Motor neuron (in vitro differentiated cells): Measurements from ENCODE around the gene KCNJ4. TPM values are rescaled to one million over a fixed set of nuclear protein-coding genes. Genes with fewer than 3 reads are reported as not detected.
"Not testable (repeated sequence)": the region's sequence is repeated elsewhere in the genome, so short reads cannot be mapped to it uniquely, and the experiment has no call there.

Source experiments
- ATAC-seq, 8 experiments: fragments of 200-7000 bp; cut with Tn5 transposase; replicated peaks in 6 of 8; 2 replicates each; pipeline ENCODE4 v1.8.0; 2021; ENCODE audit warnings: mild to moderate bottlenecking in 8 of 8, moderate library complexity in 8 of 8
- H3K27ac ChIP-seq, 2 donors: fragments of 250-450 bp; sonication (Bioruptor Pico); 2 replicates each; pipeline ENCODE4 v1.9.0; 2021; ENCODE audit warnings: antibody characterized with exemption in 2 of 2, mild to moderate bottlenecking in 2 of 2, moderate library complexity in 1 of 2
- H3K4me1 ChIP-seq, 2 donors: fragments of 250-450 bp; sonication (Bioruptor Pico); replicated peaks in 1 of 2; 2 replicates each; pipeline ENCODE4 v1.6.1; 2021; ENCODE audit warnings: antibody characterized with exemption in 2 of 2, mild to moderate bottlenecking in 2 of 2, moderate library complexity in 1 of 2
- H3K4me3 ChIP-seq, 5 donors: fragments of 250-450 bp; sonication (Bioruptor Pico); 2 replicates each; pipeline ENCODE4 v1.9.0; 2021; ENCODE audit warnings: antibody characterized with exemption in 5 of 5, mild to moderate bottlenecking in 5 of 5, moderate library complexity in 4 of 5
- WGBS, 10 experiments: fragments of 450-650 bp; shearing (Covaris generic); methylation state at CpG; one replicate each; pipeline ENCODE4 v1.0.0; 2022; 5-methylcytosine and 5-hydroxymethylcytosine counted together
- in situ Hi-C, 9 experiments: fragments of 400-800 bp; cut with MboI; loops; one replicate each; pipeline ENCODE4 v1.15.0; 2021; ENCODE audit warnings: low sequenced_read_pairs in 9 of 9, low pct_unique_long_range_greater_than_20kb in 2 of 9; ENCODE audit not compliant: unreplicated experiment in 9 of 9
- total RNA-seq, 8 experiments: library from RNA; unstranded; fragments of 300-600 nt; gene quantifications; 2 replicates each; pipeline versions ENCODE4 v1.2.3 to v1.2.4, GENCODE V29; 2022

KCNJ4 gene
- total RNA-seq, 8 experiments from 2014 or later = 0.20 to 6.0 (median 3.3) TPM; not detected in 1

DNA sequence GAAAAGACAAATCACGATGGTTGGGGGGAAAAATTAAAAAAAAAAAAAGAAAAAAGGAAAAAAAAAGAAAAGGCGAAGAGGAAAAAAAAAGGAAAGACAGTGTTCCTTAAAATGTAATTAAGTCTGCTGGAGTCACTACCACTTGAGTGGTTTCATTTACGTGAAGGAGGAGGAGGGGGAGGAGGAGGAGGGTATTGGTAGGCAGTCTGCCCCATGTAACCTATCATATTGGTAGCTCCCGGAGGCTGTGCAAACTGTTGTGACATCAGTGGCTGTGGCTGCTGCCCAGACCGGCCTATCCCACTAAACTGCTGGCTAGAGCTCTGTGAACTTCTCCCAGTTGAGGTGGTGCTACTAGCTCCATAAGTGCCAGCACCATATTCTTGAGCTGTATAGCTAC is 30.8 kb upstream of the KCNJ4 start:
- Histone ChIP-seq H3K4me1 (no peaks in the 10 kb centered on the region), H3K27ac (no peak overlapping the region), H3K4me3 (no peak overlapping the region)
- WGBS, 10 experiments = 57 to 100% (median 84%) methylated on average over 1 to 3 of the region's 5 CpGs; no CpG with 5 or more reads in 2 of the 10 experiments
- peak in 6 of 8 experiments; percentile 12 to 52 (median 38) for ATAC-seq
- in situ Hi-C loops = no loop called here

- Histone ChIP-seq H3K27ac (no peak overlapping the region), H3K4me1 (no peaks in the 10 kb centered on the region), H3K4me3 (no peak overlapping the region)
- 13 to 100% (median 95%) methylated on average over 1 of the region's 1 CpG; no CpG with 5 or more reads in 2 of the 10 experiments for WGBS, 10 experiments
- in situ Hi-C loops = no loop called here
- ATAC-seq = no peak
Observed at GRCh38 chr22:38484244-38484643, 29.2 kb upstream of the KCNJ4 start.

DNA sequence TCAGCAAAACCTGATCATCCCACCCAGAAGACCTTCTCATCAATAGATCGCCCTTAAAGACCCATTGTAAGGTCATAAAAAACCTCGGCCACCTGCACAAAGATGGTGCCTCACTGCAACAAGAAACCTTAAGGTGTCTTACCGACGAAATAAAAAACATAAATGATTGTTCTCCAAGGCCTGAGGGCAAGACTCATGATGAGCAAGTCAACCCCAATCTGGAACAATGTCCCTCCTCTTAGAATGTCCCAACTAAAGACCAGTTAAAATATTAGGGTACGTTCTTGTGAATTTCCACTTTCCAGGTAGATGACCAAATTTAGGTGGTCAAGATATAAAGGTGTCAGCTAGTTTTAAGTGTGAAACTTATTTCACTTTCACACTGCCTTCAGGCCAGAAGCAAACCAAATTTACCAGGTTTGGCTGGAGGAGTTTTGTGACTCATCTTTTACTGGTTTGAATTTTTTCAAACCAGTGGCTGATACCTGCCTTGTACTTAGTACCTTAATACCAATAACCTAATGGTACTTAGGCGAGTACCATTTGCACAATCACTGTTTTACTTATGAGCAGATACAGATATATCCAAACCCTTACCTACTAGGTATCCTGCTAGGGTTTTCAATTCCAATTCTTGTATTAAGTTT is 27.8 kb upstream of the KCNJ4 start:
- H3K27ac ChIP-seq = no peak overlapping the region
- no peaks in the 10 kb centered on the region for H3K4me1 ChIP-seq
- no peak for ATAC-seq
- WGBS, 10 experiments = 90 to 100% (median 95%) methylated on average over 2 to 6 of the region's 6 CpGs
- no peak overlapping the region for H3K4me3 ChIP-seq
- in situ Hi-C loops = no loop called here

DNA sequence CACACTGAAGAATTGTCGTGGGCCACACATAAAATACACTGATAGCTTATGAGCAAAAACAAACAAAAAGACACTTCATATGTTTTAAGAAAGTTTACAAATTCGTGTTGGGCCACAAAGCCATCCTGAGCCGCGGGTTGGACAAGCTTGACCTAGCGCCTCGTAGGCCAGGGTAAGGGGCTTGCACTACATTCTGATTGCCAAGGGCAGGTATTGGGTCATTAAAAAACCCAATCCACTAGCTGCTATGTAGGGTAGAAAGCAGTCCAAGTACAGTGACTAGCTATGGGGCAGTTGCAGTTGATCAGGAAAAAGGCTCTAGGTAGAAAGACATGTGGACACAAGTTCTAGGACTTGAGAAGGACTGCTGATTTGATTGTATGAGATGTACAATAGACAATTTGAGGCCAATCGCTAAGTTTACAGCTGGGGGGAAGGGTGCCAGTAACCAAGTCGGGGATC is 26.9 kb upstream of the KCNJ4 start:
- ATAC-seq = peak in 1 of 8 experiments; percentile 21
- no peak overlapping the region for H3K4me3 ChIP-seq
- in situ Hi-C loops = no loop called here
- no peaks in the 10 kb centered on the region for H3K4me1 ChIP-seq
- WGBS, 10 experiments = 90 to 100% (median 95%) methylated on average over 2 to 8 of the region's 8 CpGs
- no peak overlapping the region for H3K27ac ChIP-seq

DNA sequence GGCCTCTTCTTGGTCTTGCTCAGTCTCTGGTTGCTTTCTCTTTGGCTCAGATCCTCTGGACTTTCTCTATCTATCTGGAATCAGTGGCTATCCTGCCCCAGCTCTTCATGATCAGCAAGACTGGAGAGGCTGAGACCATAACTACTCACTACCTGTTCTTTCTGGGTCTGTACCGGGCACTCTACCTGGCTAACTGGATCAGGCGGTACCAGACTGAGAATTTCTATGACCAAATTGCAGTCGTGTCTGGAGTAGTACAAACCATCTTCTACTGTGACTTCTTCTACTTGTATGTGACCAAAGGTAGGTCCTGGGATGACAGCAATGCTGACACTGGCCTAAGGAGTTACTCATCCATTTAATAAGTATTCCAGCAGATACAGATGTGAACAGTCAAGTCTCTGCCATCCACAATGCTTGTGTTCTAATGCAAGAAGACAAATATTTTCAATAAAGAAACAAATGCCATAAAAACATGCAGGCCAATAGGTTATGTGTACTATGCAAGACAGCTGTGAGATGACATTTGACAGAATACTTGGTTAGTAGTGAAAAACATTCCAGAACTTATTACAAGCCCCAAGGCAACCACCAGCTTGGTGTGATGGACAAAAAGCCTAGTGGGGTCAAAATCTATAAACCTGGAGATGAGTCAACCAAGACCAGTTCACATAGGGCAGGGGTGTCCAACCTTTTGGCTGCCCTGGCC is 26.3 kb upstream of the KCNJ4 start:
- ATAC-seq = peak in 1 of 8 experiments; percentile 16
- in situ Hi-C loops = no loop called here
- Histone ChIP-seq H3K4me3 (no peak overlapping the region), H3K4me1 (no peaks in the 10 kb centered on the region), H3K27ac (no peak overlapping the region)
- WGBS, 10 experiments = 94 to 100% (median 100%) methylated on average over 1 to 3 of the region's 3 CpGs; no CpG with 5 or more reads in 4 of the 10 experiments

- Histone ChIP-seq H3K4me1 (no peaks in the 10 kb centered on the region), H3K27ac (no peak overlapping the region), H3K4me3 (no peak overlapping the region)
- 60 to 100% (median 73%) methylated on average over 1 to 7 of the region's 7 CpGs; no CpG with 5 or more reads in 1 of the 10 experiments for WGBS, 10 experiments
- peak in 1 of 8 experiments; percentile 2 for ATAC-seq
- in situ Hi-C loops = no loop called here
Observed at GRCh38 chr22:38479096-38479837, 24.3 kb upstream of the KCNJ4 start.

DNA sequence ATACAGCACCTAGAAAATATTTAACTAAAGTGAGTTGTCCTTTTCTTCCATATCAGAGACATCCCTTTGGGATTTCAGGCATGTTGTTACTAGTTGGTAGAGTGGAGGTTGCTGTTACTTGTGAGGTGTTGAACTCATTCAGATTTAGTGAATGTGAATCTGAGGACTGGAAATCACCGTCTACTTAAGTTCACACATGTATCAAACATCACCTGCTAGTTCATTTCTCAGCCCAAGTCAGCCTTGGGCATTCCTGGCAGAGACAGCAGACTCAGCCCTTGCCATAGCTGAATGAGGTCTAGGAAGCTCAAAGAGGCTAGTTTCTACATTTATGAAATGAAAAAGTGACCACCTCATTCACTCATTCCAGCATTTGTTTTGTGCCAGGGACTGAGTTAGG is 22.6 kb upstream of the KCNJ4 start:
- Histone ChIP-seq H3K4me1 (no peaks in the 10 kb centered on the region), H3K27ac (no peak overlapping the region), H3K4me3 (no peak overlapping the region)
- peak in 1 of 8 experiments; percentile 5 for ATAC-seq
- WGBS, 10 experiments = 86 to 89% (median 86%) methylated on average over 1 of the region's 1 CpG; no CpG with 5 or more reads in 7 of the 10 experiments
- in situ Hi-C loops = no loop called here

GRCh38 chr22:38474003-38474607 is 19.1 kb upstream of the KCNJ4 start:
- Histone ChIP-seq H3K4me1 (no peaks in the 10 kb centered on the region), H3K27ac (no peak overlapping the region), H3K4me3 (no peak overlapping the region)
- no peak for ATAC-seq
- in situ Hi-C loops = no loop called here
- 13 to 100% (median 33%) methylated on average over 3 to 4 of the region's 10 CpGs; no CpG with 5 or more reads in 7 of the 10 experiments for WGBS, 10 experiments

- in situ Hi-C loops = no loop called here
- WGBS, 10 experiments = 78 to 100% (median 86%) methylated on average over 1 to 4 of the region's 11 CpGs; no CpG with 5 or more reads in 5 of the 10 experiments
Observed at GRCh38 chr22:38471237-38471636, 16.2 kb upstream of the KCNJ4 start.

DNA sequence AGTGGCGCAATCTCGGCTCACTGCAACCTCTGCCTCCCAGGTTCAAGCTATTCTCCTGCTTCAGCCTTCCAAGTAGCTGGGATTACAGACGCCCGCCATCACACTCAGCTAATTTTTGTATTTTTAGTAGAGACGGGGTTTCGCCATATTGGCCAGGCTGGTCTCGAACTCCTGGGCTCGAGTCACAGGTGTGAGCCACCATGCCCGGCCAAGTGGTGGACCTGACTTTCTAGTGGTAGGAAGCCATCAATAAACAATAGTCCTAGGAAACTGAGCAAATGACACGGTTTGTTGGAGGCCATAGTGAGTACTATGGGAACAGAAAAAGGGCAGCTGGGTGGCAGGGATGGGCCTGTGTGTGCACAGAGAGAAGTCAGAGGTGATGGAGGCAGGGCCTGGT is 15.2 kb upstream of the KCNJ4 start:
- in situ Hi-C loops, H3K27ac ChIP-seq, H3K4me1 ChIP-seq, H3K4me3 ChIP-seq, ATAC-seq: not testable (repeated sequence)
- WGBS, 10 experiments = 80 to 96% (median 90%) methylated on average over 2 to 10 of the region's 10 CpGs; no CpG with 5 or more reads in 5 of the 10 experiments

More at GRCh38 chr22:38471237-38471636, 16.2 kb upstream of the KCNJ4 start:
- peaks cover 0 to 8% of the 10 kb centered on the region in 2 donors for H3K4me1 ChIP-seq
- H3K27ac ChIP-seq = no peak overlapping the region
- no peak for ATAC-seq
- H3K4me3 ChIP-seq = no peak overlapping the region

DNA sequence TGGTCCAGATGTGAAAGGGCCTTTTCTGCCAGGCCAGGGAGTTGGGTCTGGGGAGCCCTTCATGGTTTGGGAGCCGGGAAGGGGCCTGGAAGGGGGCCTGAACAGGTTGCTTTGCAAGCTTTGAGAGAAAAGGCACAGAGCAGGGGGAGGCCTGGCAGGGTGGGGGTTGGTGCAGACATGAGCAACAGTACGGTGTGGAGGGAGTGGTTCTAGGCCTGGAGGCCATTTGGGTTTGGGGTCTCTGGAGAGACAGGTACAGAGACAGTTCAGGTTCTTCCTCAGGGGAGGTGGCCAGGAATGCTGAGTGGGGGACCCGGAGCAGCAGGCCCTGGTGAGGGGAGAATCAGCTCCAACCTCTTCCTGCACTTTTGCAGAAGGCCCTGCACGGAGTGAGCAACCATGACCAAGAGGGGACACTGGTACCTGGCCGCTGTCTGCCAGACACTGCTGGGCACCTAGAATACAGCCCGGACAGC is 14.3 kb upstream of the KCNJ4 start:
- H3K4me1 ChIP-seq = peaks cover 0 to 8% of the 10 kb centered on the region in 2 donors
- no peak overlapping the region for H3K4me3 ChIP-seq
- ATAC-seq = no peak
- in situ Hi-C loops = no loop called here
- H3K27ac ChIP-seq = no peak overlapping the region
- WGBS, 10 experiments = 0 to 100% (median 90%) methylated on average over 1 to 3 of the region's 6 CpGs; no CpG with 5 or more reads in 5 of the 10 experiments

DNA sequence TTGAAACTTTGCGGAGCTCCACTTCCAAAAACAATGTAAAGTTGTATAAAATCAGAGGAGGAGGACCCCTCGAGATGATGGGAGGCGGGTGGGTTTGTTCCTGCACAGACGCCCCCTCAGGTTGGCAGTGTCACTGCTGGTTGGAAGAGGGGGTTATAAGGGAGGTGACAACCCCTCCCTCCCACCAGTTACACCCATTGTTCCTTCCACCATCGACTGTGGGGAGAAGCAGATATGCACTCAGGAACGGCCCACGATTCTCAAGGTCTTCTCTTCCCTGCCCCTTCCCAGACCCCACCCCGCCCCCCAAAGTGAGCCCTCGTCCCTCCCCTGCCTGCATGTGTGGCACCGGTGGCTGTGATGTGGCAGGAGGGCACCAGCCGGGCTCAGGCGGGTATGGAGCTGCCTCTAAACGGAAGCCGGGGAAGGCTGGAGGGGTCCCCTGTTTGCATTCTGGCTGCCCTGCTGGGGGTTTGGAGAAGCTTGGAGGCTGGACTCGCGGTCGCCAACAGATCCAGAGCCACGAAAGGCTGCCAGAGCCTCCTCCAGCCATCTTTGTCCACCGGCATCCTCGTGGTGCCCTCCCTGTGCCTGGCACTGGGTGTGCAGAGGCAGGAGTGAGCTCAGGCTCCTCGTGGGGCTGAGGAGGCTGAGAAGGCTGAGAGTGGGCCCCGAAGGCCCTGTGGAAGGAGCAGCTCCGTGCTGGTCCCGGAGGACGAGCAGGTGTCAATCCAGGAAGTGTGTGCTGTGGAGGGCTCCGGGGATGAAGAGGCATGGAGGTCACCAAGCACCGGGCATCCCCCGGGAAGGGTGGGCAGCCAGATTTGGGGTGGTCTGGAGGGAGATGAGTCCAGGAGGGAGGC is 13.7 kb upstream of the KCNJ4 start:
- WGBS, 10 experiments = 0 to 96% (median 45%) methylated on average over 1 to 5 of the region's 28 CpGs; no CpG with 5 or more reads in 4 of the 10 experiments
- no peak overlapping the region for H3K27ac ChIP-seq

More for the DNA sequence above, 13.7 kb upstream of the KCNJ4 start:
- in situ Hi-C loops = no loop called here
- peak overlapping the region in 4 of 5 donors; percentile 11 to 37 (median 31) for H3K4me3 ChIP-seq
- H3K4me1 ChIP-seq = peaks cover 3 to 11% of the 10 kb centered on the region in 2 donors
- ATAC-seq = peak in 6 of 8 experiments; percentile 13 to 32 (median 18)
